Measurements from ENCODE around the gene MSI2.

- TF ChIP-seq TAF1 (IDR thresholded peaks at IDR 0.05; ENCODE audit: borderline replicate concordance, low read depth, low read length) (no peak), POLR2A (IDR thresholded peaks at IDR 0.05; ENCODE audit: low read depth, low read length) (no peak), POLR2AphosphoS5 (IDR thresholded peaks at IDR 0.05; ENCODE audit: low read depth, low read length) (no peak)
Observed at GRCh38 chr17:57447357-57447989, 191.2 kb downstream of the MSI2 start.
